Adipocyte (in vitro differentiated cells): Measurements from ENCODE around the gene RIPK1.
"Not testable (repeated sequence)": the region's sequence is repeated elsewhere in the genome, so short reads cannot be mapped to it uniquely, and the experiment has no call there.

Experiments used
- DNase-seq: peaks from one replicate; pipeline ENCODE4 v3.0.0-alpha.2; 2015; ENCODE audit warnings: low read depth
- H3K27me3 ChIP-seq: replicated peaks from 2 replicates; pipeline ENCODE4 v1.7.0; 2013; ENCODE audit warnings: mild to moderate bottlenecking, low read length, moderate library complexity; ENCODE audit not compliant: control insufficient read depth, insufficient read depth
- H3K36me3 ChIP-seq: 2 replicates; pipeline ENCODE4 v1.7.0; 2013; ENCODE audit warnings: low read length, mild to moderate bottlenecking, moderate library complexity; ENCODE audit not compliant: control insufficient read depth, insufficient read depth, severe bottlenecking
- H3K4me1 ChIP-seq: 2 replicates; pipeline ENCODE4 v1.7.0; 2013; ENCODE audit warnings: mild to moderate bottlenecking, low read length, moderate library complexity; ENCODE audit not compliant: control insufficient read depth, insufficient read depth
- H3K4me3 ChIP-seq: 2 replicates; pipeline ENCODE4 v1.7.0; 2013; ENCODE audit warnings: mild to moderate bottlenecking, low read length, moderate library complexity
- H3K9ac ChIP-seq: 2 replicates; pipeline ENCODE4 v1.7.0; 2013; ENCODE audit warnings: mild to moderate bottlenecking, low read length, moderate library complexity
- H3K9me3 ChIP-seq: 2 replicates; pipeline ENCODE4 v1.7.0; 2013; ENCODE audit warnings: mild to moderate bottlenecking, low read length, moderate library complexity; ENCODE audit not compliant: control insufficient read depth

The RIPK1 gene

GRCh38 chr6:3068329-3069214, at the start of gene RIPK1:
Gene RIPK1 (plus strand): TSS chr6:3068494. CDS start chr6:3076824, 8,330 bp downstream.
- Histone ChIP-seq H3K27me3 (no peaks in the 10 kb centered on the region), H3K9me3 (no peaks in the 10 kb centered on the region), H3K4me1 (peaks cover 39% of the 10 kb centered on the region), H3K36me3 (peaks cover 8% of the 10 kb centered on the region), H3K4me3 (peak within 1 kb of the TSS; percentile 96), H3K9ac (peak within 1 kb of the TSS; percentile 98)
- peak; percentile 96 for DNase-seq

GRCh38 chr6:3019065-3019464, 49.2 kb upstream of the RIPK1 start:
- H3K27me3 ChIP-seq, result no peaks in the 10 kb centered on the region
- no peak overlapping the region for H3K4me3 ChIP-seq
- H3K9me3 ChIP-seq, result no peaks in the 10 kb centered on the region
- H3K36me3 ChIP-seq, result peaks cover 54% of the 10 kb centered on the region
- no peak for DNase-seq
- H3K4me1 ChIP-seq, result peaks cover 28% of the 10 kb centered on the region
- no peak overlapping the region for H3K9ac ChIP-seq

GRCh38 chr6:3019749-3020320, 48.5 kb upstream of the RIPK1 start:
- no peak overlapping the region for H3K9ac ChIP-seq
- peaks cover 47% of the 10 kb centered on the region for H3K36me3 ChIP-seq
- H3K27me3 ChIP-seq, result no peaks in the 10 kb centered on the region
- H3K4me1 ChIP-seq, result peaks cover 35% of the 10 kb centered on the region
- H3K9me3 ChIP-seq, result no peaks in the 10 kb centered on the region
- no peak overlapping the region for H3K4me3 ChIP-seq
- no peak for DNase-seq

- not testable (repeated sequence) for H3K9ac ChIP-seq, DNase-seq, H3K9me3 ChIP-seq, H3K27me3 ChIP-seq
- Histone ChIP-seq H3K4me1 (peaks cover 47% of the 10 kb centered on the region), H3K36me3 (peaks cover 36% of the 10 kb centered on the region), H3K4me3 (peak overlapping the region; percentile 17)
These were observed 47.2 kb upstream of the RIPK1 start for GRCh38 chr6:3020976-3021598.

- Histone ChIP-seq H3K4me1 (peaks cover 57% of the 10 kb centered on the region), H3K4me3 (peak overlapping the region; percentile 79), H3K36me3 (peaks cover 19% of the 10 kb centered on the region), H3K9ac (peak overlapping the region; percentile 84), H3K27me3 (no peaks in the 10 kb centered on the region), H3K9me3 (no peaks in the 10 kb centered on the region)
- peak; percentile 30 for DNase-seq
These were observed 45.3 kb upstream of the RIPK1 start for GRCh38 chr6:3022765-3023662.

- DNase-seq, result peak; percentile 96
- Histone ChIP-seq H3K4me3 (peak overlapping the region; percentile 79), H3K9ac (peak overlapping the region; percentile 84), H3K4me1 (peaks cover 57% of the 10 kb centered on the region), H3K27me3 (no peaks in the 10 kb centered on the region), H3K9me3 (no peaks in the 10 kb centered on the region), H3K36me3 (peaks cover 16% of the 10 kb centered on the region)
These were observed 44.4 kb upstream of the RIPK1 start for GRCh38 chr6:3023663-3024483.

GRCh38 chr6:3026791-3027626, 41.3 kb upstream of the RIPK1 start:
- peak overlapping the region; percentile 47 for H3K9ac ChIP-seq
- H3K36me3 ChIP-seq, result no peaks in the 10 kb centered on the region
- no peaks in the 10 kb centered on the region for H3K27me3 ChIP-seq
- peaks cover 43% of the 10 kb centered on the region for H3K4me1 ChIP-seq
- DNase-seq, result no peak
- no peak overlapping the region for H3K4me3 ChIP-seq
- H3K9me3 ChIP-seq, result no peaks in the 10 kb centered on the region

GRCh38 chr6:3028156-3028555, 40.1 kb upstream of the RIPK1 start:
- H3K36me3 ChIP-seq, H3K27me3 ChIP-seq: not testable (repeated sequence)

GRCh38 chr6:3031857-3032640, 36.2 kb upstream of the RIPK1 start:
- H3K9me3 ChIP-seq, result peaks cover 6% of the 10 kb centered on the region
- no peak overlapping the region for H3K9ac ChIP-seq
- H3K4me3 ChIP-seq, result no peak overlapping the region
- no peaks in the 10 kb centered on the region for H3K27me3 ChIP-seq
- H3K4me1 ChIP-seq, result no peaks in the 10 kb centered on the region
- DNase-seq, result no peak
- H3K36me3 ChIP-seq, result no peaks in the 10 kb centered on the region

More at GRCh38 chr6:3028156-3028555, 40.1 kb upstream of the RIPK1 start:
- not testable (repeated sequence) for DNase-seq, H3K9ac ChIP-seq, H3K4me3 ChIP-seq, H3K9me3 ChIP-seq
- peaks cover 33% of the 10 kb centered on the region for H3K4me1 ChIP-seq
